ENCODE results near the gene EIF3C.
"Not testable (repeated sequence)": the region's sequence is repeated elsewhere in the genome, so short reads cannot be mapped to it uniquely, and the experiment has no call there.

The EIF3C gene

DNA sequence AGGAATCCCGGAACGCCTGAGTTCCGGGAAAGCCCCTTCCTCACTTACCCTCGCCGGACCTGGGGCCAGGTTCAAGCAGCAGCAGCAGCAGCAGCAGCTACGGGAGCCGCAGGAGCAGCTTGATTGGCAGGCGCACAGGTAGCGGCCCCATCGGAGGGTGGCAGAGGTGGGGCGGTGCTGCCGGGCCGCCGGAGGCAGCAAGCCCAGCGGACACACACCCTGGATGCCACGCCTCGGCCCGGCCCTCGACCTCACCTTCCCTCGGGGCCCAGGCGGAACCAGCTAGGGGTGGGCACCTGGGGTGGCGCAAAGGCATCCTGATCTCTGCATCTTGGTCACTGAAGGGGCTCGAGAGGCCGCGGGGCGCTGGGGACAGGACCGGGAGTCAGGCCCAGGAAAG, 29.4 kb downstream of the EIF3C start:
- H3K56ac ChIP-seq (ENCODE audit: low read length); H3K9ac ChIP-seq (ENCODE audit: low read length); H3K4me3 ChIP-seq (ENCODE audit: low read length); H3K36me3 ChIP-seq (ENCODE audit: control insufficient read depth, insufficient read depth, low read length); DNase-seq; H3K4ac ChIP-seq (ENCODE audit: low read depth, low read length); H3K4me2 ChIP-seq (ENCODE audit: low read length); H3K4me1 ChIP-seq (ENCODE audit: control insufficient read depth, low read depth, low read length); H2BK15ac ChIP-seq (replicated peaks; ENCODE audit: low read depth); H3K23ac ChIP-seq (ENCODE audit: low read length); H3K79me2 ChIP-seq (ENCODE audit: control insufficient read depth, insufficient read depth, low read length); H2BK5ac ChIP-seq (ENCODE audit: low read length); H3K27ac ChIP-seq (ENCODE audit: low read depth, low read length); H4K5ac ChIP-seq (ENCODE audit: low read length); H3K79me1 ChIP-seq (ENCODE audit: low read length); H2BK120ac ChIP-seq (ENCODE audit: low read depth, low read length); H2AK5ac ChIP-seq (ENCODE audit: low read length); H3K18ac ChIP-seq (ENCODE audit: low read length); H3K27me3 ChIP-seq (ENCODE audit: insufficient read depth, low read length, poor library complexity); H4K8ac ChIP-seq (ENCODE audit: low read depth, low read length): not testable (repeated sequence)
- no CpG with 5 or more reads among the region's 27 CpGs for WGBS (ENCODE audit: extremely low coverage, insufficient coverage, low lambda C conversion rate)

- not testable (repeated sequence) for H3K18ac ChIP-seq (ENCODE audit: low read length); H3K23ac ChIP-seq (ENCODE audit: low read length); H3K4me3 ChIP-seq (ENCODE audit: low read length); H3K79me1 ChIP-seq (ENCODE audit: low read length); H3K4me2 ChIP-seq (ENCODE audit: low read length); H3K4me1 ChIP-seq (ENCODE audit: control insufficient read depth, low read depth, low read length); H3K9ac ChIP-seq (ENCODE audit: low read length); H2BK120ac ChIP-seq (ENCODE audit: low read depth, low read length); H3K4ac ChIP-seq (ENCODE audit: low read depth, low read length); H3K36me3 ChIP-seq (ENCODE audit: control insufficient read depth, insufficient read depth, low read length); DNase-seq; H4K5ac ChIP-seq (ENCODE audit: low read length); H3K56ac ChIP-seq (ENCODE audit: low read length); H2BK5ac ChIP-seq (ENCODE audit: low read length); H2AK5ac ChIP-seq (ENCODE audit: low read length); H2BK15ac ChIP-seq (replicated peaks; ENCODE audit: low read depth); H3K79me2 ChIP-seq (ENCODE audit: control insufficient read depth, insufficient read depth, low read length); H3K27me3 ChIP-seq (ENCODE audit: insufficient read depth, low read length, poor library complexity); H3K27ac ChIP-seq (ENCODE audit: low read depth, low read length); H4K8ac ChIP-seq (ENCODE audit: low read depth, low read length)
- whole genome bisulfite sequencing (ENCODE audit: extremely low coverage, insufficient coverage, low lambda C conversion rate) = no CpG with 5 or more reads among the region's 9 CpGs
Measured at GRCh38 chr16:28741295-28741694, 30.0 kb downstream of the EIF3C start.

- not testable (repeated sequence) for H4K8ac ChIP-seq (ENCODE audit: low read depth, low read length); H3K36me3 ChIP-seq (ENCODE audit: control insufficient read depth, insufficient read depth, low read length); H4K5ac ChIP-seq (ENCODE audit: low read length); H3K4ac ChIP-seq (ENCODE audit: low read depth, low read length); H3K4me2 ChIP-seq (ENCODE audit: low read length); H2BK5ac ChIP-seq (ENCODE audit: low read length); H3K79me2 ChIP-seq (ENCODE audit: control insufficient read depth, insufficient read depth, low read length); H3K56ac ChIP-seq (ENCODE audit: low read length); H2BK120ac ChIP-seq (ENCODE audit: low read depth, low read length); H3K9ac ChIP-seq (ENCODE audit: low read length); H3K79me1 ChIP-seq (ENCODE audit: low read length); DNase-seq; H3K27me3 ChIP-seq (ENCODE audit: insufficient read depth, low read length, poor library complexity); H3K18ac ChIP-seq (ENCODE audit: low read length); H2BK15ac ChIP-seq (replicated peaks; ENCODE audit: low read depth); H3K23ac ChIP-seq (ENCODE audit: low read length); H3K27ac ChIP-seq (ENCODE audit: low read depth, low read length); H3K4me1 ChIP-seq (ENCODE audit: control insufficient read depth, low read depth, low read length); H2AK5ac ChIP-seq (ENCODE audit: low read length); H3K4me3 ChIP-seq (ENCODE audit: low read length)
- no CpG with 5 or more reads among the region's 62 CpGs for WGBS (ENCODE audit: extremely low coverage, insufficient coverage, low lambda C conversion rate)
Measured at GRCh38 chr16:28746618-28747350, 35.5 kb downstream of the EIF3C start.

GRCh38 chr16:28749997-28750465, 38.8 kb downstream of the EIF3C start:
- H3K56ac ChIP-seq (ENCODE audit: low read length); H4K5ac ChIP-seq (ENCODE audit: low read length); H3K36me3 ChIP-seq (ENCODE audit: control insufficient read depth, insufficient read depth, low read length); H3K4ac ChIP-seq (ENCODE audit: low read depth, low read length); H3K9ac ChIP-seq (ENCODE audit: low read length); H3K18ac ChIP-seq (ENCODE audit: low read length); H3K4me1 ChIP-seq (ENCODE audit: control insufficient read depth, low read depth, low read length); H3K79me1 ChIP-seq (ENCODE audit: low read length); H4K8ac ChIP-seq (ENCODE audit: low read depth, low read length); H3K23ac ChIP-seq (ENCODE audit: low read length); H3K79me2 ChIP-seq (ENCODE audit: control insufficient read depth, insufficient read depth, low read length); H2BK5ac ChIP-seq (ENCODE audit: low read length); H3K4me2 ChIP-seq (ENCODE audit: low read length); H2AK5ac ChIP-seq (ENCODE audit: low read length); H2BK15ac ChIP-seq (replicated peaks; ENCODE audit: low read depth); H3K4me3 ChIP-seq (ENCODE audit: low read length); DNase-seq; H2BK120ac ChIP-seq (ENCODE audit: low read depth, low read length); H3K27me3 ChIP-seq (ENCODE audit: insufficient read depth, low read length, poor library complexity); H3K27ac ChIP-seq (ENCODE audit: low read depth, low read length): not testable (repeated sequence)
- WGBS (ENCODE audit: extremely low coverage, insufficient coverage, low lambda C conversion rate) = no CpG with 5 or more reads among the region's 33 CpGs

- not testable (repeated sequence) for H3K9ac ChIP-seq (ENCODE audit: low read length); H3K23ac ChIP-seq (ENCODE audit: low read length); H3K4ac ChIP-seq (ENCODE audit: low read depth, low read length); H3K4me2 ChIP-seq (ENCODE audit: low read length); H4K8ac ChIP-seq (ENCODE audit: low read depth, low read length); H2BK5ac ChIP-seq (ENCODE audit: low read length); H3K4me1 ChIP-seq (ENCODE audit: control insufficient read depth, low read depth, low read length); H2AK5ac ChIP-seq (ENCODE audit: low read length); H3K4me3 ChIP-seq (ENCODE audit: low read length); DNase-seq; H3K79me2 ChIP-seq (ENCODE audit: control insufficient read depth, insufficient read depth, low read length); H3K56ac ChIP-seq (ENCODE audit: low read length); H2BK15ac ChIP-seq (replicated peaks; ENCODE audit: low read depth); H4K5ac ChIP-seq (ENCODE audit: low read length); H3K79me1 ChIP-seq (ENCODE audit: low read length); H3K27ac ChIP-seq (ENCODE audit: low read depth, low read length); H3K36me3 ChIP-seq (ENCODE audit: control insufficient read depth, insufficient read depth, low read length); H2BK120ac ChIP-seq (ENCODE audit: low read depth, low read length); H3K27me3 ChIP-seq (ENCODE audit: insufficient read depth, low read length, poor library complexity); H3K18ac ChIP-seq (ENCODE audit: low read length)
- no CpG with 5 or more reads among the region's 48 CpGs for WGBS (ENCODE audit: extremely low coverage, insufficient coverage, low lambda C conversion rate)
Measured at GRCh38 chr16:28750469-28751067, 39.3 kb downstream of the EIF3C start.

All from mesendoderm (in vitro differentiated cells).